IPS-20b (cell line): ENCODE results near the gene LRBA.

ENCODE experiments used
- H3K27ac ChIP-seq: one replicate; pipeline ENCODE4 v1.5.1; 2013; ENCODE audit warnings: low read length
- H3K27me3 ChIP-seq: 2 replicates; pipeline ENCODE4 v1.6.1; 2013; ENCODE audit warnings: mild to moderate bottlenecking, low read length, inconsistent platforms; ENCODE audit not compliant: insufficient read depth
- H3K36me3 ChIP-seq: 2 replicates; pipeline ENCODE4 v1.6.1; 2013; ENCODE audit warnings: low read depth, mild to moderate bottlenecking, inconsistent platforms, low read length, moderate library complexity; ENCODE audit not compliant: insufficient read depth
- H3K4me1 ChIP-seq: 2 replicates; pipeline ENCODE4 v1.6.1; 2013; ENCODE audit warnings: mild to moderate bottlenecking, control low read depth, inconsistent platforms, low read length, moderate library complexity; ENCODE audit not compliant: insufficient read depth
- H3K4me3 ChIP-seq: 2 replicates; pipeline ENCODE4 v1.5.1; 2013; ENCODE audit warnings: mild to moderate bottlenecking, low read length, inconsistent platforms
- H3K9ac ChIP-seq: 2 replicates; pipeline ENCODE4 v1.6.1; 2013; ENCODE audit warnings: low read depth, mild to moderate bottlenecking, inconsistent platforms, low read length, moderate library complexity
- H3K9me3 ChIP-seq: 2 replicates; pipeline ENCODE4 v1.6.1; 2013; ENCODE audit warnings: mild to moderate bottlenecking, low read depth, low read length, inconsistent platforms; ENCODE audit not compliant: insufficient read depth

LRBA gene

DNA sequence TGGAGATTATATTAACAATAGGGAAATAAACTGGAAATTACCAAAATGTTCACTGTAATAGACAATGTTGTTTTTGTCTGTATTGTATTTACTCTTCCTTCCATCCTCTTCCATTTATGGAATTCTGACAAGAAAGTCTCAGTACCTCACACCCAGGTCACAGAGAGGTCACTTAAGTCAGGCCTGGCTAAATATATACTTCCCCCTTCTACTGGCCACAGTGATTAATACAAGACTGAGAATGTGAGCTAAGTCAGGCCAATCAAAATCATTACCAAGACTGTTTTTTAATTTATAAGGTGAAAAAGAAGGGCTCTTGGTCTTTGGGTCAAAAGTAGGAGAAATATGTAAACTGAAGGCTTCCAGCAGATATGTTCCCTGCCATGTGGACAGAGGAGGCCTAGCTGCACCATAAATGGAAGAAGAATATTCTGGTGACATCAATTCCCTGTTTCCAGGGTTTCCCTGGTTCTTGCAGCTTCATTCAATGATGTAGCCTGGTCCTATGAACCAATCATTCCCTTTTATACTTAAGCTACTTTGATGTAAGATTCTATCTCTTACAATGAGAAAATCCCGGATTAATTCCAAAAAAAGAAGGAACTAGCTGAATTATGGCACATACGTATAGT is 64.3 kb downstream of the LRBA start:
- H3K27me3 ChIP-seq, result no peaks in the 10 kb centered on the region
- H3K9me3 ChIP-seq, result no peaks in the 10 kb centered on the region
- H3K27ac ChIP-seq, result no peak overlapping the region
- no peaks in the 10 kb centered on the region for H3K36me3 ChIP-seq
- H3K4me3 ChIP-seq, result no peak overlapping the region
- H3K9ac ChIP-seq, result no peak overlapping the region
- no peaks in the 10 kb centered on the region for H3K4me1 ChIP-seq

DNA sequence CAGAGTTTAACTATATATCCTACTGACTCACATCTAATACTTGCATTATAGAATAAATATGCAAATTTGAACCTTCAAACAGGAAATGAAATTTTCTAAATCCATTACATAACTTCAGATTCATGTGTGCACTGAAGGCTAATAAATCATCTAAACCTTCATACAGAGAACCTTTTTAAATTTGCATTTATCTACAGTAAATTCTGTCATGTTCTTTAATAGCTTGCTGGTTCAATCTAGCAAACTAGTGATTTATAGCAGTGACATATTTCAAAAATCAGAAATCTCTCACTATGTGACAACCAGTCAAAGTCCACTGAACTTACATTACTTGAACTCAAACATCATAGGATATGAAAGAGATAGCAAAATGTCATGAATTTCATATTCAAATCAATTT is 65.1 kb downstream of the LRBA start:
- H3K27ac ChIP-seq, result no peak overlapping the region

DNA sequence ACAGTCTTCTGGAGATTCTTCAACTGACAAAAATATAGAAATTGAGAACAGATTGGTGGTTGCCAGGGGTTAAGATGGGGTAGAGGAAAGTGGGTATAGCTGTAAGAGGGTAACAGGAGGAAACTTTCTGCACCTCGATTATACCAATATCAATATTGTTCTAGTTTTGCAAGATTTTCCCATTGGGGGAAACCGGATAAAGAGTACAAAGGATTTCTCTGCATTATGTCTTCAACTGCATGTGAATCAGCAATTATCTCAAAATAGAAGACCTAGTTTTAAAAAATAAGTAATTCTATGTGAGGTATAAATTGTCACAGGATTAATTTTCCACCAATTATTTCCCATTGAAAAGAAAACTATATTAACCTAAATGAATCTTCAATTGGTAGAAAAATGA is 65.7 kb downstream of the LRBA start:
- no peaks in the 10 kb centered on the region for H3K27me3 ChIP-seq
- no peak overlapping the region for H3K27ac ChIP-seq
- no peak overlapping the region for H3K4me3 ChIP-seq
- H3K9ac ChIP-seq, result no peak overlapping the region
- no peaks in the 10 kb centered on the region for H3K36me3 ChIP-seq
- no peaks in the 10 kb centered on the region for H3K4me1 ChIP-seq
- H3K9me3 ChIP-seq, result no peaks in the 10 kb centered on the region

More for the DNA sequence above, 65.1 kb downstream of the LRBA start:
- no peak overlapping the region for H3K4me3 ChIP-seq
- no peaks in the 10 kb centered on the region for H3K27me3 ChIP-seq
- no peaks in the 10 kb centered on the region for H3K9me3 ChIP-seq
- H3K9ac ChIP-seq, result no peak overlapping the region
- H3K4me1 ChIP-seq, result no peaks in the 10 kb centered on the region
- H3K36me3 ChIP-seq, result no peaks in the 10 kb centered on the region

DNA sequence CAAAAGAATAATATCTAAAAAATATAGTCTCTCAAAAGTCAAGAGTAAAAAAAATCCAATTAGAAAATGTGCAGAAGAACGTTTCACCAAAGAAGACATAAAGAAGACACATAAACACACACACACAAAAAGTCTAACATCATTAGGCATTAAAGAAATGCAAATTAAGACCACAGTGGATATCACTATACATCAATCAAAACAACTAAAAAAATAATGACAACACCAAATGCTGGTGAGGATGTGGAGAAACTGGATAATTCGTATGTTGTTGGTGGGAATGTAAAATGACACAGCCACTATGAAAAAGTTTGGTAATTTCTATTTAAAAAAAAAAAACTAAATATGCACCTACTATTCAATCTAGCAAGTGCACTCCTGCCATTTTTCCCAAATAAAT is 66.4 kb downstream of the LRBA start:
- Histone ChIP-seq H3K27me3 (no peaks in the 10 kb centered on the region), H3K9me3 (no peaks in the 10 kb centered on the region), H3K4me3 (no peak overlapping the region), H3K4me1 (no peaks in the 10 kb centered on the region), H3K36me3 (no peaks in the 10 kb centered on the region), H3K27ac (no peak overlapping the region), H3K9ac (no peak overlapping the region)

DNA sequence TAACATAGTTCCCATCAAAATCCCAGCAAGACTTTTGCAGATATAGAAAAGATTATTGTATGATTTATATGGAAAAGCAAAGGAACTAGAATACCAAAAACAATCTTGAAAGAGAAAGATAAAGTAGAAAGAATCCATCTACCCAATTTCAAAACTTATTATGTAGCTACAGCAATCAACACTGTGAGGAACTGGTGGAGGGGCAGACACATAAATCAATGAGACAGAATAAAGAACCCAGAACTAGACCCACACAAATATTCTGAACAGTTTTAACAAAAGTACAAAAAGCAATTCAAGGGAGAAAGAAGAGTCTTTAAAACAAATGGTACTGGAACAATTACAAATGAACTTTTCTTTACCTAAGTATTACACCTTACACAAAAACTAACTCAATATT is 67.0 kb downstream of the LRBA start:
- Histone ChIP-seq H3K4me1 (no peaks in the 10 kb centered on the region), H3K4me3 (no peak overlapping the region), H3K9ac (no peak overlapping the region), H3K9me3 (no peaks in the 10 kb centered on the region), H3K27ac (no peak overlapping the region), H3K36me3 (no peaks in the 10 kb centered on the region), H3K27me3 (no peaks in the 10 kb centered on the region)

DNA sequence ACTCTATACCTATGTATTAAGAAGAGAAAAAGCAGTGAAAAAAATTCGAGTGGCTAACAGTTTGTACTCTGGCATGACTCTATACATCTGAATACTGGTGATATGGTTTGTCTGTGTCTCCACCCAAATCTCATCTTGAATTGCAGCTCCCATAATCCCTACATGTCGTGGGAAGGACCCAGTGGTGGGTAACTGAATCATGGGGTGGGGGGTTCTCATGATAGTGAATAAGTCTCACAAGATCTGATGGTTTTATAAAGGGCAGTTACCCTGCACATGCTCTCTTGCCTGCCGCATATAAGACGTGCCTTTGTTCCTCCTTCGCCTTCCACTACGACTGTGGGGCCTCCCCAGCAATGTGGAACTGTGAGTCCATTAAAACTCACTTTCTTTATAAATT is 70.4 kb downstream of the LRBA start:
- Histone ChIP-seq H3K27me3 (no peaks in the 10 kb centered on the region), H3K36me3 (no peaks in the 10 kb centered on the region), H3K4me1 (no peaks in the 10 kb centered on the region), H3K4me3 (no peak overlapping the region), H3K9ac (no peak overlapping the region), H3K27ac (no peak overlapping the region), H3K9me3 (no peaks in the 10 kb centered on the region)

DNA sequence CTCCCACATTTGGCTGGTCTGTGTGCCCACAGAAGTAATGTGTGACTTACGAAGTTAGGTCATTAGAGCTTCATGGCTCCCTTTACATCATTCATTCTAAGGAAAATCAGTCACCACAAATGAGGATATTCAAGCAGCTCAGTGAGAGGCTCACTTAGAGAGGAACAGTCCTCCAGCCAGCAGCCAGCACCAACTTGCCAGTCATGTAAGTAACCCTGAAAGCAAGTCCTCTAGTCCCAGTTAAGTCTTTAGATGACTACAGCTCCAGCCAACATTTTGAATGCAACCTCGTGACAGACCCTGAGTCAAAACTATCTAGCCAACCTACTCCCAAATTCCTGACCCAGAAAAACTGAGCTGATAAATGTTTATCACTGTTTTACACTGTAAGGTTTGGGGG is 71.3 kb downstream of the LRBA start:
- Histone ChIP-seq H3K9me3 (no peaks in the 10 kb centered on the region), H3K27me3 (no peaks in the 10 kb centered on the region), H3K36me3 (no peaks in the 10 kb centered on the region), H3K4me1 (peaks cover 5% of the 10 kb centered on the region; the same call in 1 of the 2 replicates), H3K27ac (no peak overlapping the region), H3K4me3 (no peak overlapping the region), H3K9ac (no peak overlapping the region)

DNA sequence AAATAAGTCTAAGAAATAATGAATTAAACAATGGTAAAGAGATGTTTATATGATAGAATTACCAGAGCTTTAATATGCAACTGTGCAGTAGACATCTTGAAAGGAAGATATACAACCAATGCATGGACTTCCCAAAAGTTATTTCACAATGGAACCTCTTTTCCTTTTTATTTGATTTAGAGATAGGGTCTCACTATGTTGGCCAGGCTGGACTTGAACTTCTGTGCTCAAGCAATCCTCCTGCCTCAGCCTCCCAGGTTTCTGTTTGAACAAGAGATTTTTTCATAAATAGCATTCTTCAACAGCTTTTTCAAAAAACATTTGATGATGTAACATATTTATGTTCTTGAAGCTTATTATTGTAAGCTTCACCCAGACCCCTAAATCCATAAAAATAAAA is 72.0 kb downstream of the LRBA start:
- Histone ChIP-seq H3K4me3 (no peak overlapping the region), H3K9ac (no peak overlapping the region), H3K27ac (no peak overlapping the region), H3K4me1 (peaks cover 12% of the 10 kb centered on the region; the same call in 1 of the 2 replicates), H3K9me3 (no peaks in the 10 kb centered on the region), H3K36me3 (no peaks in the 10 kb centered on the region), H3K27me3 (no peaks in the 10 kb centered on the region)

DNA sequence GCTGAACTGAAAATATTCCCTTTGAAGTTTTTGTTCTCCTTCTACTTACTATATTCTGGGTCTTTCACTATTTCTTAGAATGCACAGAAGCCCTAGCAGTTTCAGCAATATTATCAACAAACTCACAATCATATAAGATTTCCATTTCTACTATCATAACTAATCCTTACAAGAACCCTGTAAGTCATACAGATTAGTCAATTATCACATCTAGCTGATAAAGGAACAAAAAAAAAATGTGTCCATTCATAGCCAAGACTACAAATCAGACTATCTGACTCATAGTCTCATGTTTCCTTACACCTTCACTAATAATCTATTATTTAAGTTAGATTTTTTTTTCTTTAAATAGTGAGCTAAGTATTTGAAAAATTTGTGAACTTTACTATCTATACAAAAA is 72.5 kb downstream of the LRBA start:
- no peak overlapping the region for H3K9ac ChIP-seq
- peaks cover 15% of the 10 kb centered on the region; the same call in 1 of the 2 replicates for H3K4me1 ChIP-seq
- H3K4me3 ChIP-seq, result no peak overlapping the region
- H3K27ac ChIP-seq, result no peak overlapping the region
- no peaks in the 10 kb centered on the region for H3K9me3 ChIP-seq
- no peaks in the 10 kb centered on the region for H3K27me3 ChIP-seq
- H3K36me3 ChIP-seq, result no peaks in the 10 kb centered on the region

DNA sequence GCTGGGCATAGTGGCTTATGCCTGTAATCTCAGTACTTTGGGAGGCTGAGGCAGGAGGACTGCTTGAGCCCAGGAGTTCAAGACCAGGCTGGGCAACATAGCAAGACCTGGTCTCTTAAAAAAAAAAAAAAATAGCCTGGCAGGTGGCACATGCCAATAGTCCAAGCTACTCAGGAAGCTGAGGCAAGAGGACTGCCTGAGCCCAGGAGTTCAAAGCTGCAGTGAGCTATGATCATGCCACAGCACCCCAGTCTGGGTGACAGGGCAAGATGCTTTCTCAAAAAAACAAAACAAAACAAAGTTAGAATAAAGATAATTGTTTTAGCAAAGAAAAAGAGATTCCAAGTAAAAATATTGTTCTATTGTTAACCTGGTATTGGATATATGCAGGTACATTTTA is 75.0 kb downstream of the LRBA start:
- H3K36me3 ChIP-seq, result no peaks in the 10 kb centered on the region
- no peaks in the 10 kb centered on the region for H3K27me3 ChIP-seq
- no peak overlapping the region for H3K9ac ChIP-seq
- H3K4me1 ChIP-seq, result peaks cover 15% of the 10 kb centered on the region; the same call in 1 of the 2 replicates
- no peak overlapping the region for H3K4me3 ChIP-seq
- H3K9me3 ChIP-seq, result no peaks in the 10 kb centered on the region
- H3K27ac ChIP-seq, result no peak overlapping the region

DNA sequence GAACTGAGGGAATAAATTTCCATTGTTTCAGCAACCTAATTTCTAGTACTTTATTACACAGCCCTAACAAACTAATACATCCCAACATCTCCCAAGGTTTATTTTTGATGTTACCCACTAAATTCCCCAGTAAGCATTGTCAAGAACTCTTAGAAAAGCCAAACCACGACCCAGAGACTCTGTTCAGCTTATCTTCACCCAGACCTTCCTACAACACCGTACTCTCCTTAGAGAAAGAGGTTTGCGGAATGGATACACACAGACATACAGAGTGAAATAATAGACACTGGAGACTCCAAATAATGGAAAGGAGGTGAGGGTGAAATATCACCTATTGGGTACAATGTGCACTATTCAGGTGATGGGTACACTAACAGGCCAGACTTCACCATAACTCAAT is 75.6 kb downstream of the LRBA start:
- Histone ChIP-seq H3K9me3 (no peaks in the 10 kb centered on the region), H3K9ac (no peak overlapping the region), H3K27me3 (no peaks in the 10 kb centered on the region), H3K4me3 (no peak overlapping the region), H3K36me3 (no peaks in the 10 kb centered on the region), H3K4me1 (peaks cover 15% of the 10 kb centered on the region; the same call in 1 of the 2 replicates), H3K27ac (no peak overlapping the region)

DNA sequence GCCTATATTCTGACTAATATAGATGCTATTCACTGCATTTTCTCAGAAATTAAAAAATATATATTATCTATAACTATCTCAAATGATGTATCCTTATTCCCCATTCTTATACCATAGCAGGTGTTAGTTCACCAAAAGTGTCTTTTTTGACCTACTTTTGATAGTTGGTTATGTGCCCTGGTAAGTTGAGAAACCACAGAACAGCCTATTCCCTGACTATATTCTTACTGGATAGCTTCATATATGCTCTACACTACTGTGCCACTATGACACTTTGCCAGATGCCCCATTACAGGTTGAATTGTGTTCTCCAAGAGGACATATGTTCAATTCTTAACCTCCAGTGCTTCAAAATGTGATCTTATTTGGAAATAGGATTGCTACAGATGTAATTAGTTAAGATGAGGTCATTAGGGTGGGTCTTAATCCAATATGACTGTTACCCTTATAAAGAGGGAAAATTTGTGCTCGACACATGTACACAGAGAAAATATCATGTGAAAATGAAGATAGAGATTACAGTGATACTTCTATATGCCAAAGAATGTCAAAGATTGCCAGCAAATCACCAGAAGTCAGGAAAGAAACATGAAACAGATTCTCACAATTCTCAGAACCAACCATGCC is 76.1 kb downstream of the LRBA start:
- Histone ChIP-seq H3K27ac (no peak overlapping the region), H3K4me3 (peak overlapping the region; percentile 41), H3K9ac (no peak overlapping the region), H3K27me3 (no peaks in the 10 kb centered on the region), H3K36me3 (no peaks in the 10 kb centered on the region), H3K9me3 (no peaks in the 10 kb centered on the region), H3K4me1 (peaks cover 15% of the 10 kb centered on the region; the same call in 1 of the 2 replicates)
